KMS-11 (cell line): ENCODE data around the gene RFTN1.

Experiments used
- H2AFZ ChIP-seq: fragments of 200-600 bp; sonication (generic); 2 replicates; pipeline ENCODE4 v1.6.1; 2016; ENCODE audit warnings: antibody characterized with exemption, mixed run types, low read depth
- H3K27ac ChIP-seq: fragments of 200-600 bp; sonication (generic); 2 replicates; pipeline ENCODE4 v1.6.1; 2016; ENCODE audit warnings: mild to moderate bottlenecking, mixed run types
- H3K27me3 ChIP-seq: fragments of 200-600 bp; sonication (generic); 2 replicates; pipeline ENCODE4 v1.6.1; 2017; ENCODE audit warnings: mild to moderate bottlenecking, low read depth, mixed run types, moderate library complexity; ENCODE audit not compliant: insufficient read depth
- H3K36me3 ChIP-seq: fragments of 200-600 bp; sonication (generic); 2 replicates; pipeline ENCODE4 v1.6.1; 2017; ENCODE audit warnings: mild to moderate bottlenecking, mixed run types; ENCODE audit not compliant: insufficient read depth
- H3K4me1 ChIP-seq: fragments of 200-600 bp; sonication (generic); 2 replicates; pipeline ENCODE4 v1.6.1; 2016; ENCODE audit warnings: mild to moderate bottlenecking, low read depth, mixed run types; ENCODE audit not compliant: poor library complexity, severe bottlenecking
- H3K4me2 ChIP-seq: fragments of 200-600 bp; sonication (generic); 2 replicates; pipeline ENCODE4 v1.7.0; 2016; ENCODE audit warnings: mild to moderate bottlenecking, mixed run types
- H3K4me3 ChIP-seq: fragments of 200-600 bp; sonication (generic); IDR thresholded peaks from 2 replicates; pipeline ENCODE4 v1.6.1; 2017; ENCODE audit warnings: low read depth, low read length, mixed read lengths; ENCODE audit not compliant: insufficient read depth
- H3K79me2 ChIP-seq: fragments of 200-600 bp; sonication (generic); 2 replicates; pipeline ENCODE4 v1.6.1; 2016; ENCODE audit warnings: low read depth, mixed run types; ENCODE audit not compliant: insufficient read depth
- H3K9ac ChIP-seq: fragments of 200-600 bp; sonication (generic); 2 replicates; pipeline ENCODE4 v1.6.1; 2016; ENCODE audit warnings: mild to moderate bottlenecking, mixed run types
- H4K20me1 ChIP-seq: fragments of 200-600 bp; sonication (generic); 2 replicates; pipeline ENCODE4 v1.6.1; 2016; ENCODE audit warnings: mild to moderate bottlenecking, mixed run types; ENCODE audit not compliant: insufficient read depth
- TF ChIP-seq, protein P1 (sequence below): fragments of 200-600 bp; sonication (generic); conservative IDR thresholded peaks from 2 replicates; pipeline ENCODE4 v1.6.1; 2017; ENCODE audit warnings: low read depth, mild to moderate bottlenecking, antibody characterized with exemption, low read length, moderate library complexity, mixed read lengths

RFTN1 gene

GRCh38 chr3:16273867-16274266 is 239.6 kb downstream of the RFTN1 start:
- no peaks in the 10 kb centered on the region for H3K4me1 ChIP-seq
- H2AFZ ChIP-seq: no peak overlapping the region
- no peaks in the 10 kb centered on the region for H4K20me1 ChIP-seq
- no peak overlapping the region for H3K9ac ChIP-seq
- no peak overlapping the region for H3K4me2 ChIP-seq
- TF ChIP-seq, protein P1, sequence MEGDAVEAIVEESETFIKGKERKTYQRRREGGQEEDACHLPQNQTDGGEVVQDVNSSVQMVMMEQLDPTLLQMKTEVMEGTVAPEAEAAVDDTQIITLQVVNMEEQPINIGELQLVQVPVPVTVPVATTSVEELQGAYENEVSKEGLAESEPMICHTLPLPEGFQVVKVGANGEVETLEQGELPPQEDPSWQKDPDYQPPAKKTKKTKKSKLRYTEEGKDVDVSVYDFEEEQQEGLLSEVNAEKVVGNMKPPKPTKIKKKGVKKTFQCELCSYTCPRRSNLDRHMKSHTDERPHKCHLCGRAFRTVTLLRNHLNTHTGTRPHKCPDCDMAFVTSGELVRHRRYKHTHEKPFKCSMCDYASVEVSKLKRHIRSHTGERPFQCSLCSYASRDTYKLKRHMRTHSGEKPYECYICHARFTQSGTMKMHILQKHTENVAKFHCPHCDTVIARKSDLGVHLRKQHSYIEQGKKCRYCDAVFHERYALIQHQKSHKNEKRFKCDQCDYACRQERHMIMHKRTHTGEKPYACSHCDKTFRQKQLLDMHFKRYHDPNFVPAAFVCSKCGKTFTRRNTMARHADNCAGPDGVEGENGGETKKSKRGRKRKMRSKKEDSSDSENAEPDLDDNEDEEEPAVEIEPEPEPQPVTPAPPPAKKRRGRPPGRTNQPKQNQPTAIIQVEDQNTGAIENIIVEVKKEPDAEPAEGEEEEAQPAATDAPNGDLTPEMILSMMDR: no peak
- no peaks in the 10 kb centered on the region for H3K36me3 ChIP-seq
- no peak overlapping the region for H3K4me3 ChIP-seq
- H3K27me3 ChIP-seq: no peaks in the 10 kb centered on the region
- no peaks in the 10 kb centered on the region for H3K79me2 ChIP-seq
- H3K27ac ChIP-seq: no peak overlapping the region

GRCh38 chr3:16272588-16272987 is 240.9 kb downstream of the RFTN1 start:
- Histone ChIP-seq H3K36me3 (no peaks in the 10 kb centered on the region), H3K9ac (no peak overlapping the region), H3K4me1 (peaks cover 5% of the 10 kb centered on the region), H4K20me1 (no peaks in the 10 kb centered on the region), H3K27me3 (no peaks in the 10 kb centered on the region), H3K4me2 (no peak overlapping the region), H2AFZ (no peak overlapping the region), H3K79me2 (no peaks in the 10 kb centered on the region; the same call in 1 of the 2 replicates), H3K4me3 (no peak overlapping the region), H3K27ac (no peak overlapping the region)
- TF ChIP-seq, protein P1: no peak

- Histone ChIP-seq H3K4me3 (no peak overlapping the region), H3K9ac (no peak overlapping the region), H3K79me2 (no peaks in the 10 kb centered on the region; the same call in 1 of the 2 replicates), H4K20me1 (no peaks in the 10 kb centered on the region), H3K4me2 (no peak overlapping the region), H3K27ac (no peak overlapping the region), H2AFZ (no peak overlapping the region), H3K27me3 (no peaks in the 10 kb centered on the region), H3K4me1 (peaks cover 18% of the 10 kb centered on the region), H3K36me3 (no peaks in the 10 kb centered on the region)
- TF ChIP-seq, protein P1: no peak
These were observed 242.6 kb downstream of the RFTN1 start for GRCh38 chr3:16270855-16271254.

GRCh38 chr3:16266714-16267113 is 246.8 kb downstream of the RFTN1 start:
- H4K20me1 ChIP-seq: no peaks in the 10 kb centered on the region
- no peak overlapping the region for H2AFZ ChIP-seq
- no peak overlapping the region for H3K9ac ChIP-seq
- no peak overlapping the region for H3K27ac ChIP-seq
- H3K4me2 ChIP-seq: no peak overlapping the region
- no peaks in the 10 kb centered on the region for H3K27me3 ChIP-seq
- no peaks in the 10 kb centered on the region for H3K36me3 ChIP-seq
- peaks cover 7% of the 10 kb centered on the region; the same call in 1 of the 2 replicates for H3K79me2 ChIP-seq
- H3K4me3 ChIP-seq: no peak overlapping the region
- H3K4me1 ChIP-seq: peaks cover 22% of the 10 kb centered on the region
- TF ChIP-seq, protein P1: no peak
